ENCODE data around the gene NINJ1.

GRCh38 chr9:93183131-93183662 is 49.1 kb upstream of the NINJ1 start:
- TF ChIP-seq CTCF (IDR thresholded peaks at IDR 0.05) (no peak), POLR2A (IDR thresholded peaks at IDR 0.05) (no peak)
